ENCODE results near the gene EFCAB6.

Gene EFCAB6

DNA sequence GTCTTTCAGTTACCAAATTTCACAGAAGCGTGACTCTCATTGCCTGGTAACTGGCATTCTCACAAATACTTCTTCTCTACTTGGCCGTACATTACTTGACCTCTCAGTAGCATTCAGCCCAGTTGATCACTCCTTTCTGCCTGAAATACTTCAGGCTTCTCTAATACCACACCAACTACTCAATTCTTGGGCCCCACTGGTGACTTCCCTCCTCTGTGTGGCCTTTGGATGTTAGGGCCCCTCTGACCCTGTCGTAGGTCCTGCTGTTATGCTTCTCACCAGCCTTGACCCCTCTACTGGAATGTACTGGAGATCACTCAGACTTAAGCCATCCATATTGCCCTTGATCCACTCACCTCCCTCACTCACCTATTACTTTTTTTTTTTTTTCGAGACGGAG lies 2.2 kb upstream of the EFCAB6 start:
- no peak overlapping the region for H2BK120ac ChIP-seq (ENCODE audit: insufficient read depth, low read length, poor library complexity)
- no peak overlapping the region for H2BK5ac ChIP-seq (ENCODE audit: low read depth, low read length, poor library complexity)
- no CpG with 5 or more reads among the region's 5 CpGs for WGBS (ENCODE audit: extremely low coverage, insufficient coverage, insufficient read length)
- no peaks in the 10 kb centered on the region for H3K27me3 ChIP-seq (ENCODE audit: insufficient read depth, low read length)
- no peaks in the 10 kb centered on the region for H3K36me3 ChIP-seq (ENCODE audit: control insufficient read depth in 1 of 2, insufficient read depth in 2 of 2, low read length in 2 of 2)
- H3K4ac ChIP-seq (ENCODE audit: low read depth, low read length), result no peak overlapping the region
- peaks cover 6 to 9% of the 10 kb centered on the region in 2 experiments for H3K4me1 ChIP-seq (ENCODE audit: control insufficient read depth in 1 of 2, insufficient read depth in 2 of 2, low read length in 2 of 2)
- H3K23ac ChIP-seq (ENCODE audit: low read length), result no peak overlapping the region
- H3K14ac ChIP-seq (ENCODE audit: low read length), result no peak overlapping the region
- H3K4me2 ChIP-seq (ENCODE audit: low read length), result no peak overlapping the region
- H4K12ac ChIP-seq (ENCODE audit: low read depth, low read length), result no peak overlapping the region
- no peak for DNase-seq
- no peak overlapping the region for H4K8ac ChIP-seq (ENCODE audit: low read depth, low read length)
- no peak overlapping the region for H3K9ac ChIP-seq (ENCODE audit: low read length)
- peaks cover 4% of the 10 kb centered on the region for H3K79me1 ChIP-seq (ENCODE audit: low read length)
- no peak overlapping the region for H3K4me3 ChIP-seq (ENCODE audit: low read depth, low read length)
- no peak overlapping the region for H2AK5ac ChIP-seq (ENCODE audit: low read length)
- peaks cover 3% of the 10 kb centered on the region for H3K79me2 ChIP-seq (ENCODE audit: control insufficient read depth, insufficient read depth, low read length, poor library complexity)
- no peak overlapping the region for H4K91ac ChIP-seq (ENCODE audit: low read depth, low read length)
- H3K27ac ChIP-seq (ENCODE audit: low read depth, low read length), result no peak overlapping the region
- H2BK12ac ChIP-seq (ENCODE audit: low read length), result no peak overlapping the region
- H3K9me3 ChIP-seq (ENCODE audit: insufficient read depth, low read depth, low read length), result peaks cover 2% of the 10 kb centered on the region
- no peak overlapping the region for H2AFZ ChIP-seq (ENCODE audit: insufficient read depth, low read length, poor library complexity)
- no peak overlapping the region for H3K18ac ChIP-seq (ENCODE audit: low read length)

DNA sequence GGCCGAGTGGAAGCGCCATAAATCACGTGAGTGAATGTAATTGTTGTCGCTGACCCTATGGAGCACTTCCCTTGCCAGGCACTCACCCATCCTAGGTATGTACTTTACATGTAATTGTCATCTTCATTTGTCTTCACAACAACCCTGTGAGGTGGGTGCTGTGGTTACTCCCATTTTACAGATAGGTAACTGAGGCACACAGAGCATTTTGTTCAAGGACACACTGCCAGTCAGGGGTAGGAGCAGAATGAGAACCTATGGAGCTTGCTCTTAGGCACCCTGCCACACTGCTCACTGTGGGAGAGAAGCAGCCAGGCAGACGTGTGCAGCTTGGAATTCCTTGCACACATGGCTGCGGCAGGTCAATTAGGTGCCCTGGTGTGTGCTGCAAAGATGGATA lies 785 bp upstream of the EFCAB6 start:
- H2BK5ac ChIP-seq (ENCODE audit: low read depth, low read length, poor library complexity), result no peak overlapping the region
- H3K18ac ChIP-seq (ENCODE audit: low read length), result no peak overlapping the region
- H4K8ac ChIP-seq (ENCODE audit: low read depth, low read length), result peak overlapping the region; percentile 98
- H3K4me2 ChIP-seq (ENCODE audit: low read length), result peak overlapping the region; percentile 81
- no peaks in the 10 kb centered on the region for H3K36me3 ChIP-seq (ENCODE audit: control insufficient read depth in 1 of 2, insufficient read depth in 2 of 2, low read length in 2 of 2)
- peak overlapping the region; percentile 56 for H4K91ac ChIP-seq (ENCODE audit: low read depth, low read length)
- H3K4me1 ChIP-seq (ENCODE audit: control insufficient read depth in 1 of 2, insufficient read depth in 2 of 2, low read length in 2 of 2), result peaks cover 6 to 9% of the 10 kb centered on the region in 2 experiments
- no peak overlapping the region for H3K27ac ChIP-seq (ENCODE audit: low read depth, low read length)
- H3K23ac ChIP-seq (ENCODE audit: low read length), result no peak overlapping the region
- peaks cover 2% of the 10 kb centered on the region for H3K9me3 ChIP-seq (ENCODE audit: insufficient read depth, low read depth, low read length)
- no peak overlapping the region for H2BK12ac ChIP-seq (ENCODE audit: low read length)
- no peak overlapping the region for H3K14ac ChIP-seq (ENCODE audit: low read length)
- no peak overlapping the region for H4K12ac ChIP-seq (ENCODE audit: low read depth, low read length)
- H3K27me3 ChIP-seq (ENCODE audit: insufficient read depth, low read length), result no peaks in the 10 kb centered on the region
- H2BK120ac ChIP-seq (ENCODE audit: insufficient read depth, low read length, poor library complexity), result no peak overlapping the region
- WGBS (ENCODE audit: extremely low coverage, insufficient coverage, insufficient read length), result no CpG with 5 or more reads among the region's 6 CpGs
- no peak overlapping the region for H3K4ac ChIP-seq (ENCODE audit: low read depth, low read length)
- H2AFZ ChIP-seq (ENCODE audit: insufficient read depth, low read length, poor library complexity), result no peak overlapping the region
- H3K79me1 ChIP-seq (ENCODE audit: low read length), result peaks cover 4% of the 10 kb centered on the region
- H3K9ac ChIP-seq (ENCODE audit: low read length), result peak overlapping the region; percentile 90
- H3K4me3 ChIP-seq (ENCODE audit: low read depth, low read length), result peak overlapping the region; percentile 75
- peaks cover 3% of the 10 kb centered on the region for H3K79me2 ChIP-seq (ENCODE audit: control insufficient read depth, insufficient read depth, low read length, poor library complexity)
- H2AK5ac ChIP-seq (ENCODE audit: low read length), result no peak overlapping the region
- no peak for DNase-seq

DNA sequence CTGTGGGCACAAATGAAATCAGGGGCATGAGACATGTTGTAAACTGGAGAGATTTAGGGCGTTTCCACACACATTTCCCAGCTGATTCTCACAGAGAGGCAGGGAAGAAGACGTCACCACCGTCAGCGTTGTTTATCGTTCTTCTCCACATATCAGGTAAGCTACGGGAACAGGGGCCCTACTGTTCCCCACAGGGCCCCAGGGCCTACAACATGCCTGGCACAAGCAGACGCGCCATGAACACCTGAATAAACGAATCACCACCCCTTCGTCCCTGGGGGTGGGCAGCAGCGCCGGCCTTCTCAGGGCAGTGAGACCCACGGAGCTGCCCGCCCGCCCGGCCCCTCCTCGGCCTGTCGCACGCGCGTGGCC lies 342 bp downstream of the EFCAB6 start:
- Histone ChIP-seq H2AFZ (ENCODE audit: insufficient read depth, low read length, poor library complexity) (peak overlapping the region; percentile 58), H2BK120ac (ENCODE audit: insufficient read depth, low read length, poor library complexity) (no peak overlapping the region), H2AK5ac (ENCODE audit: low read length) (no peak overlapping the region), H3K23ac (ENCODE audit: low read length) (no peak overlapping the region), H3K79me2 (ENCODE audit: control insufficient read depth, insufficient read depth, low read length, poor library complexity) (peaks cover 3% of the 10 kb centered on the region), H3K4me3 (ENCODE audit: low read depth, low read length) (peak overlapping the region; percentile 84), H3K9me3 (ENCODE audit: insufficient read depth, low read depth, low read length) (peaks cover 2% of the 10 kb centered on the region), H4K12ac (ENCODE audit: low read depth, low read length) (peak overlapping the region; percentile 4), H3K27me3 (ENCODE audit: insufficient read depth, low read length) (no peaks in the 10 kb centered on the region), H4K91ac (ENCODE audit: low read depth, low read length) (no peak overlapping the region), H3K9ac (ENCODE audit: low read length) (no peak overlapping the region), H4K8ac (ENCODE audit: low read depth, low read length) (peak overlapping the region; percentile 23), H3K4ac (ENCODE audit: low read depth, low read length) (no peak overlapping the region), H3K4me1 (ENCODE audit: control insufficient read depth in 1 of 2, insufficient read depth in 2 of 2, low read length in 2 of 2) (peaks cover 6 to 9% of the 10 kb centered on the region in 2 experiments), H3K4me2 (ENCODE audit: low read length) (peak overlapping the region; percentile 70), H3K27ac (ENCODE audit: low read depth, low read length) (no peak overlapping the region), H3K14ac (ENCODE audit: low read length) (no peak overlapping the region), H2BK5ac (ENCODE audit: low read depth, low read length, poor library complexity) (no peak overlapping the region), H2BK12ac (ENCODE audit: low read length) (no peak overlapping the region), H3K36me3 (ENCODE audit: control insufficient read depth in 1 of 2, insufficient read depth in 2 of 2, low read length in 2 of 2) (no peaks in the 10 kb centered on the region), H3K18ac (ENCODE audit: low read length) (no peak overlapping the region), H3K79me1 (ENCODE audit: low read length) (peaks cover 4% of the 10 kb centered on the region)
- no CpG with 5 or more reads among the region's 21 CpGs for WGBS (ENCODE audit: extremely low coverage, insufficient coverage, insufficient read length)
- DNase-seq, result peak in 1 of 2 donors; percentile 24

DNA sequence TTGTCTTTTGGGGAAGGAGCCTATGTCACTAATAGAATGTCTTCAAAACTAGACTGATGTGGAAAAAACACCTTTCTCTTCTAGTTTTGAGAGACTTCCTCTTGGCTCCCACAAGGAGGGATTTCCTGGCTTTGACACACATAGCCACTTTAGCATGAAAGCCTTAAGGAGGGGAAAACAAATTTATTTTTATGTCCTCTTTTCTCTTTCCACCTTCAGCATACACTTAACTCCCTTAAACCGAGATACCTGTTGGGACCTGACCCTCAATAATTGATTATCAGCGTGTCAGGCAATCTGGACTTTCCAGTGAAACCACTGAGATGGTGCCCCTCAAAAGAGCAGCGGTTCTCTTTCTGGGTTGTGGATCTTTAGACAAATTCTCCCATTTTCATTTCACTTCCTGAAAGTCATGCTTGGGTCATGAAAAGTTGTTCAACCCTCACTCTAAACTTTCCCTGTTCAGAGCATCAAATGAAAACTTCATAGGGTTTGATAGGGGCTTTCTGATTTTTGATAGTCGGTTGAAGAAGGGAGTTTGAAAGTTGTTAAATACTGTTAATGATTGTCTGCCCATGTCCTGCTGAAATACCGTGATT lies 9.1 kb downstream of the EFCAB6 start:
- Histone ChIP-seq H2AFZ (ENCODE audit: insufficient read depth, low read length, poor library complexity) (no peak overlapping the region), H3K4me1 (ENCODE audit: control insufficient read depth in 1 of 2, insufficient read depth in 2 of 2, low read length in 2 of 2) (no peaks in the 10 kb centered on the region), H3K4ac (ENCODE audit: low read depth, low read length) (no peak overlapping the region), H3K23ac (ENCODE audit: low read length) (no peak overlapping the region), H2BK12ac (ENCODE audit: low read length) (no peak overlapping the region), H2BK5ac (ENCODE audit: low read depth, low read length, poor library complexity) (no peak overlapping the region), H3K14ac (ENCODE audit: low read length) (no peak overlapping the region), H3K9ac (ENCODE audit: low read length) (no peak overlapping the region), H3K4me2 (ENCODE audit: low read length) (no peak overlapping the region), H4K91ac (ENCODE audit: low read depth, low read length) (no peak overlapping the region), H4K12ac (ENCODE audit: low read depth, low read length) (no peak overlapping the region), H3K27me3 (ENCODE audit: insufficient read depth, low read length) (no peaks in the 10 kb centered on the region), H2BK120ac (ENCODE audit: insufficient read depth, low read length, poor library complexity) (no peak overlapping the region), H2AK5ac (ENCODE audit: low read length) (no peak overlapping the region), H3K4me3 (ENCODE audit: low read depth, low read length) (no peak overlapping the region), H3K18ac (ENCODE audit: low read length) (no peak overlapping the region), H3K79me1 (ENCODE audit: low read length) (no peaks in the 10 kb centered on the region), H3K9me3 (ENCODE audit: insufficient read depth, low read depth, low read length) (no peaks in the 10 kb centered on the region), H3K36me3 (ENCODE audit: control insufficient read depth in 1 of 2, insufficient read depth in 2 of 2, low read length in 2 of 2) (no peaks in the 10 kb centered on the region), H4K8ac (ENCODE audit: low read depth, low read length) (no peak overlapping the region), H3K27ac (ENCODE audit: low read depth, low read length) (no peak overlapping the region), H3K79me2 (ENCODE audit: control insufficient read depth, insufficient read depth, low read length, poor library complexity) (no peaks in the 10 kb centered on the region)
- DNase-seq, result no peak
- WGBS (ENCODE audit: extremely low coverage, insufficient coverage, insufficient read length), result no CpG with 5 or more reads among the region's 5 CpGs
